ENCODE measurements around the gene CDAN1. TPM values are rescaled to one million over a fixed set of nuclear protein-coding genes. Genes with fewer than 3 reads are reported as not detected.

Gene CDAN1
- total RNA-seq, 4 donors from 2014 or later = 11.1 to 16.4 (median 15.0) TPM

GRCh38 chr15:42730135-42730534 is 6.8 kb downstream of the CDAN1 start:
- DNase-seq (ENCODE audit: low spot score in 2 of 2) = no peak
- H3K4me1 ChIP-seq = no peaks in the 10 kb centered on the region
- H3K4me3 ChIP-seq = no peak overlapping the region
- H3K9me3 ChIP-seq = no peaks in the 10 kb centered on the region
- no peak overlapping the region for H3K27ac ChIP-seq
- H3K27me3 ChIP-seq = no peaks in the 10 kb centered on the region
- TF ChIP-seq EP300 (IDR thresholded peaks at IDR 0.05) (no peak), CTCF (IDR thresholded peaks at IDR 0.05) (no peak), POLR2A (IDR thresholded peaks at IDR 0.05) (no peak), POLR2AphosphoS5 (IDR thresholded peaks at IDR 0.05) (no peak)
- peaks cover 98% of the 10 kb centered on the region for H3K36me3 ChIP-seq
- 90% methylated on average over 8 of the region's 8 CpGs for WGBS

GRCh38 chr15:42729409-42729808 is 7.5 kb downstream of the CDAN1 start:
- Histone ChIP-seq H3K36me3 (peaks cover 99% of the 10 kb centered on the region), H3K9me3 (no peaks in the 10 kb centered on the region), H3K4me3 (no peak overlapping the region), H3K4me1 (no peaks in the 10 kb centered on the region), H3K27ac (no peak overlapping the region), H3K27me3 (no peaks in the 10 kb centered on the region)
- 100% methylated on average over 5 of the region's 7 CpGs for WGBS
- no peak for TF ChIP-seq POLR2AphosphoS5 (IDR thresholded peaks at IDR 0.05)
- TF ChIP-seq EP300 (IDR thresholded peaks at IDR 0.05) = no peak
- TF ChIP-seq CTCF (IDR thresholded peaks at IDR 0.05) = no peak
- no peak for TF ChIP-seq POLR2A (IDR thresholded peaks at IDR 0.05)
- DNase-seq (ENCODE audit: low spot score in 2 of 2) = no peak

GRCh38 chr15:42728972-42729371 is 8.0 kb downstream of the CDAN1 start:
- Histone ChIP-seq H3K27me3 (no peaks in the 10 kb centered on the region), H3K9me3 (no peaks in the 10 kb centered on the region), H3K36me3 (peaks cover 99% of the 10 kb centered on the region), H3K4me3 (no peak overlapping the region), H3K4me1 (no peaks in the 10 kb centered on the region), H3K27ac (no peak overlapping the region)
- TF ChIP-seq CTCF (IDR thresholded peaks at IDR 0.05) = no peak
- TF ChIP-seq POLR2AphosphoS5 (IDR thresholded peaks at IDR 0.05) = no peak
- TF ChIP-seq POLR2A (IDR thresholded peaks at IDR 0.05) = no peak
- TF ChIP-seq EP300 (IDR thresholded peaks at IDR 0.05) = no peak
- WGBS = 79% methylated on average over 14 of the region's 14 CpGs
- no peak for DNase-seq (ENCODE audit: low spot score in 2 of 2)

GRCh38 chr15:42728560-42728959 is 8.4 kb downstream of the CDAN1 start:
- TF ChIP-seq POLR2AphosphoS5 (IDR thresholded peaks at IDR 0.05) (no peak), POLR2A (IDR thresholded peaks at IDR 0.05) (no peak), EP300 (IDR thresholded peaks at IDR 0.05) (no peak), CTCF (IDR thresholded peaks at IDR 0.05) (no peak)
- Histone ChIP-seq H3K36me3 (peaks cover 99% of the 10 kb centered on the region), H3K4me3 (no peak overlapping the region), H3K27ac (no peak overlapping the region), H3K9me3 (no peaks in the 10 kb centered on the region), H3K4me1 (no peaks in the 10 kb centered on the region), H3K27me3 (no peaks in the 10 kb centered on the region)
- WGBS = 86% methylated on average over 5 of the region's 5 CpGs
- no peak for DNase-seq (ENCODE audit: low spot score in 2 of 2)

GRCh38 chr15:42727750-42728381 is 9.1 kb downstream of the CDAN1 start:
- Histone ChIP-seq H3K36me3 (peaks cover 96% of the 10 kb centered on the region), H3K27me3 (no peaks in the 10 kb centered on the region), H3K4me1 (no peaks in the 10 kb centered on the region), H3K27ac (no peak overlapping the region), H3K9me3 (no peaks in the 10 kb centered on the region), H3K4me3 (no peak overlapping the region)
- no peak for TF ChIP-seq EP300 (IDR thresholded peaks at IDR 0.05)
- no peak for TF ChIP-seq POLR2A (IDR thresholded peaks at IDR 0.05)
- TF ChIP-seq POLR2AphosphoS5 (IDR thresholded peaks at IDR 0.05) = no peak
- no peak for TF ChIP-seq CTCF (IDR thresholded peaks at IDR 0.05)
- WGBS = 79% methylated on average over 12 of the region's 13 CpGs
- DNase-seq (ENCODE audit: low spot score in 2 of 2) = no peak

Measured in suprapubic skin (tissue), 4 donors.